Heart left ventricle (tissue), 16 donors: ENCODE measurements around the gene LGALS4. TPM values are rescaled to one million over a fixed set of nuclear protein-coding genes. Genes with fewer than 3 reads are reported as not detected.

Experiments
- ATAC-seq, 4 donors: fragments of 200-7000 bp; cut with Tn5 transposase; one replicate each; pipeline ENCODE4 v1.9.1; 2020 to 2022; ENCODE audit warnings: moderate library complexity in 4 of 4, mild to moderate bottlenecking in 3 of 4, moderate number of reproducible peaks in 1 of 4
- DNase-seq, 5 donors: peaks; one replicate each; pipeline ENCODE4 v3.0.0-alpha.2; 2020
- H3K27ac ChIP-seq, 12 donors: fragments of 200-600 bp; sonication (generic) in 4 of 12; one replicate each; pipeline versions ENCODE4 v1.5.0 to v1.8.0; 2016 to 2022; ENCODE audit warnings: mild to moderate bottlenecking in 2 of 12
- H3K27me3 ChIP-seq, 9 donors: fragments of 200-600 bp; sonication (generic) in 2 of 9; one replicate each; pipeline versions ENCODE4 v1.5.1 to v1.8.0; 2016 to 2022; ENCODE audit warnings: mild to moderate bottlenecking in 3 of 9
- H3K36me3 ChIP-seq, 9 donors: fragments of 200-600 bp; sonication (generic) in 2 of 9; one replicate each; pipeline versions ENCODE4 v1.5.0 to v1.8.0; 2018 to 2022; ENCODE audit warnings: mild to moderate bottlenecking in 2 of 9
- H3K4me1 ChIP-seq, 12 donors: fragments of 200-600 bp; sonication (generic) in 4 of 12; one replicate each; pipeline versions ENCODE4 v1.5.0 to v1.8.0; 2016 to 2022; ENCODE audit warnings: mild to moderate bottlenecking in 3 of 12
- H3K4me3 ChIP-seq, 12 donors: fragments of 200-600 bp; sonication (generic) in 4 of 12; one replicate each; pipeline versions ENCODE4 v1.5.0 to v1.8.0; 2017 to 2022; ENCODE audit warnings: mild to moderate bottlenecking in 9 of 12, moderate library complexity in 4 of 12
- H3K9me3 ChIP-seq, 12 donors: fragments of 200-600 bp; sonication (generic) in 4 of 12; one replicate each; pipeline versions ENCODE4 v1.5.0 to v1.8.0; 2016 to 2022; ENCODE audit warnings: mild to moderate bottlenecking in 1 of 12
- CTCF ChIP-seq, 12 donors: fragments of 200-600 bp; sonication (generic) in 4 of 12; IDR thresholded peaks; one replicate each; pipeline versions ENCODE4 v1.5.0 to v1.8.0; 2018 to 2022; ENCODE audit warnings: antibody characterized with exemption in 12 of 12, mild to moderate bottlenecking in 5 of 12
- POLR2A ChIP-seq, 2 donors: fragments of 450-650 bp; IDR thresholded peaks; one replicate each; pipeline ENCODE4 v1.6.1; 2017; ENCODE audit warnings: antibody characterized with exemption in 2 of 2, mild to moderate bottlenecking in 2 of 2, moderate library complexity in 2 of 2
- WGBS, 4 donors: extraction: QIAGEN DNeasy Blood & Tissue Kit in 2 of 4; methylation state at CpG; one replicate each; pipeline versions ENCODE4 v1.1.5 to v1.1.7; 2013 to 2018; 5-methylcytosine and 5-hydroxymethylcytosine counted together
- intact Hi-C, 10 donors: fragments of 100-400 bp; cut with DNase I; formaldehyde crosslinking; loops; one replicate each; pipeline versions ENCODE4 v1.11.1 to v1.14.2; 2022
- polyA plus RNA-seq, 2 donors: library from polyadenylated mRNA; stranded (reverse); fragments of 200-250 nt; gene quantifications; one replicate each; pipeline ENCODE4 v1.2.3, GENCODE V29; 2013
- total RNA-seq, 9 donors: library from RNA; depleted of rRNA in 2 of 9; stranded (reverse); fragments of >200 nt in 2 of 9; fragmentation: NEBNext Ultra II Directional in 3 of 9; extraction: Animal tissue kit (Norgen Biotek cat#: 25700) in 3 of 9; gene quantifications; one replicate each; pipeline versions ENCODE4 v1.1.0 to v1.2.4, GENCODE V29; 2016 to 2023
- donor health status: ischemic (EF 13 %, LVEDD 7.1; RV severe dilation, severe dysfunction).
- donor health status: healthy with polysubstance abuse.
- donor health status: DM: no; HTN: yes; CAD: no.
- donor health status: DM: no; HTN: no; CAD: no.
- donor health status: ischemic (EF 25% LVEDD 6.9; RV normal size, moderate dysfunction).
- donor health status: ischemic (EF 25% LVEDD 5.7; RV mildly dilated, moderate dysfunction).
- donor health status: healthy.
- donor health status: DM: yes; HTN: yes; CAD: no.
- donor health status: ischemic (EF 35%, LVEDD 5.7; RV mildly dilated, moderate dysfunction).
- donor health status: nonischemic (EF 11% LVEDD 7.7; RV severe dilation, severe dysfunction).
- donor health status: DM: yes; HTN: yes; CAD: no.
- donor health status: PGD.
- donor health status: ischemic (EF 29% LVEDD 5.4; RV normal size, mild dysfunction).
- donor health status: nonischemic (EF 23%, LVEDD 6.1; RV moderate dilation, normal function).

Gene LGALS4
- total and polyA plus RNA-seq, 11 donors: 0.35 to 1.3 (median 0.67) TPM; not detected in 2

- Histone ChIP-seq H3K4me1 (peaks cover 0 to 19% (median 8%) of the 10 kb centered on the region in 12 donors), H3K27ac (no peak overlapping the region), H3K36me3 (peaks cover 7 to 69% (median 62%) of the 10 kb centered on the region in 9 donors), H3K9me3 (no peaks in the 10 kb centered on the region), H3K4me3 (no peak overlapping the region), H3K27me3 (no peaks in the 10 kb centered on the region)
- TF ChIP-seq CTCF (IDR thresholded peaks at IDR 0.05) (no peak), POLR2A (IDR thresholded peaks at IDR 0.05) (no peak)
- 73 to 82% (median 75%) methylated on average over 8 of the region's 8 CpGs for WGBS, 4 donors
- intact Hi-C loops: loop anchor here in 6 of 10 donors (5.0 to 10.0 kb wide), 6 partner anchors 58 to 202 kb away; partner anchors contain the start of genes NFKBIB (in 1 of the 6) and SIRT2 (in 1 of the 6)
- DNase-seq: no peak
- no peak for ATAC-seq
Measured at GRCh38 chr19:38836159-38836982, 23.6 kb upstream of the LGALS4 start.

- intact Hi-C loops: loop anchor here in 6 of 10 donors (5.0 to 10.0 kb wide), 6 partner anchors 60 to 200 kb away; partner anchors contain the start of genes ACTN4 (in 1 of the 6), NFKBIB (in 1 of the 6) and SIRT2 (in 1 of the 6)
- no peak for TF ChIP-seq CTCF (IDR thresholded peaks at IDR 0.05)
- no peak for TF ChIP-seq POLR2A (IDR thresholded peaks at IDR 0.05)
- ATAC-seq: no peak
- no peaks in the 10 kb centered on the region for H3K27me3 ChIP-seq
- H3K9me3 ChIP-seq: no peaks in the 10 kb centered on the region
- H3K36me3 ChIP-seq: peaks cover 7 to 61% (median 55%) of the 10 kb centered on the region in 9 donors
- peak in 1 of 5 donors; percentile 2 for DNase-seq
- H3K27ac ChIP-seq: peak overlapping the region in 2 of 12 donors; percentile 3 to 27
- H3K4me3 ChIP-seq: no peak overlapping the region
- H3K4me1 ChIP-seq: peaks cover 0 to 32% (median 19%) of the 10 kb centered on the region in 12 donors
- WGBS, 4 donors: 93 to 97% (median 96%) methylated on average over 6 of the region's 6 CpGs
Measured at GRCh38 chr19:38834590-38834989, 21.8 kb upstream of the LGALS4 start.

GRCh38 chr19:38834104-38834490 lies 21.4 kb upstream of the LGALS4 start:
- Histone ChIP-seq H3K27me3 (no peaks in the 10 kb centered on the region), H3K9me3 (no peaks in the 10 kb centered on the region), H3K27ac (peak overlapping the region in 2 of 12 donors; percentile 3 to 27), H3K4me3 (no peak overlapping the region), H3K36me3 (peaks cover 7 to 61% (median 55%) of the 10 kb centered on the region in 9 donors), H3K4me1 (peaks cover 0 to 34% (median 19%) of the 10 kb centered on the region in 12 donors)
- ATAC-seq (no peak), DNase-seq (no peak)
- 90 to 96% (median 93%) methylated on average over 4 of the region's 4 CpGs for WGBS, 4 donors
- TF ChIP-seq CTCF (IDR thresholded peaks at IDR 0.05) (no peak), POLR2A (IDR thresholded peaks at IDR 0.05) (no peak)
- intact Hi-C loops: loop anchor here in 6 of 10 donors (5.0 to 10.0 kb wide), 6 partner anchors 61 to 199 kb away; partner anchors contain the start of genes ACTN4 (in 1 of the 6), NFKBIB (in 1 of the 6) and SIRT2 (in 1 of the 6)

- Histone ChIP-seq H3K27ac (peak overlapping the region in 4 of 12 donors; percentile 90 to 96 (median 94)), H3K4me1 (peaks cover 0 to 34% (median 21%) of the 10 kb centered on the region in 12 donors)
Measured at GRCh38 chr19:38833092-38833425, 20.3 kb upstream of the LGALS4 start.

More at GRCh38 chr19:38833092-38833425, 20.3 kb upstream of the LGALS4 start:
- no peaks in the 10 kb centered on the region for H3K27me3 ChIP-seq
- no peak overlapping the region for H3K4me3 ChIP-seq
- peaks cover 6 to 60% (median 55%) of the 10 kb centered on the region in 9 donors for H3K36me3 ChIP-seq
- ATAC-seq (no peak), DNase-seq (no peak)
- TF ChIP-seq POLR2A (IDR thresholded peaks at IDR 0.05): no peak
- no peak for TF ChIP-seq CTCF (IDR thresholded peaks at IDR 0.05)
- H3K9me3 ChIP-seq: no peaks in the 10 kb centered on the region
- WGBS, 4 donors: 87 to 95% (median 92%) methylated on average over 7 of the region's 7 CpGs
- intact Hi-C loops: loop anchor here in 8 of 10 donors (2.0 to 10.0 kb wide), 7 partner anchors 16 to 198 kb away; partner anchors contain the start of genes HNRNPL (in 3 of the 8), ACTN4 (in 1 of the 8), NFKBIB (in 1 of the 8) and SIRT2 (in 1 of the 8)
